GM19328 (cell line): Measurements from ENCODE around the gene SWSAP1.
"Not testable (repeated sequence)": the region's sequence is repeated elsewhere in the genome, so short reads cannot be mapped to it uniquely, and the experiment has no call there.

ENCODE experiments used
- ATAC-seq: cut with Tn5 transposase; IDR thresholded peaks from one replicate; pipeline ENCODE4 v1.9.1; 2021; ENCODE audit warnings: mild to moderate bottlenecking, moderate library complexity; ENCODE audit not compliant: unreplicated experiment

The SWSAP1 gene, protein sequence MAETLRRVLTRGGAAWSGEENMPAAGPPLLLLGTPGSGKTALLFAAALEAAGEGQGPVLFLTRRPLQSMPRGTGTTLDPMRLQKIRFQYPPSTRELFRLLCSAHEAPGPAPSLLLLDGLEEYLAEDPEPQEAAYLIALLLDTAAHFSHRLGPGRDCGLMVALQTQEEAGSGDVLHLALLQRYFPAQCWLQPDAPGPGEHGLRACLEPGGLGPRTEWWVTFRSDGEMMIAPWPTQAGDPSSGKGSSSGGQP

DNA sequence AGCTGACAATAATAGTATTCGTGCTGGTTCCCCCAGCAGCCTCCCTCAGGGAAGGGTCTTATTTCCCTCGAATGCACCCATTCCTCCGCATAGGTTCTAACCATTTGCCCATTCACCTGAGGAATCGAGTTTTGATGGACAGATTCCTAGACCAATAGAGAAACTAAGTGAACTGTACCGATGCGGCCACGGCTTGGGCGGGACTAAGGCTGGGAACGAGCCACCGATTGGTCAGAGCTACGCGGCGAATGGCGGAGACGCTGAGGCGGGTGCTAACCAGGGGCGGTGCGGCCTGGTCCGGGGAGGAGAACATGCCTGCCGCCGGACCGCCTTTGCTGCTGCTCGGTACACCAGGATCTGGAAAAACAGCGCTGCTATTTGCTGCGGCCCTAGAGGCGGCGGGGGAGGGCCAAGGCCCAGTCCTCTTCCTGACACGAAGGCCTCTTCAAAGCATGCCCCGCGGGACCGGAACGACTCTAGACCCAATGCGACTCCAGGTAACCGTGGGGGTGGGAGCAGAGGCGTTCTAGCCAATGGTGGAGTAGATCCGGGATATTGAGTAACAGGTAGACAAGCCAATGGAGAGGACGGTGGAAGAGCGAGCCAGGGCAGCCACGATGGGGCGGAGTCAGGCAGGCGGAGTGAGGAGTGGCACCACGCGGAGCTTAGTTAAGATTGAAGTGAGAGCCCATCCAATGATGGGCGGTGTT is at the start of gene SWSAP1:
TSS of gene SWSAP1 (plus strand) at position 234 of the 710 bp plus-strand sequence. CDS start at position 249, 15 bp downstream.
- peak; percentile 82 for ATAC-seq

DNA sequence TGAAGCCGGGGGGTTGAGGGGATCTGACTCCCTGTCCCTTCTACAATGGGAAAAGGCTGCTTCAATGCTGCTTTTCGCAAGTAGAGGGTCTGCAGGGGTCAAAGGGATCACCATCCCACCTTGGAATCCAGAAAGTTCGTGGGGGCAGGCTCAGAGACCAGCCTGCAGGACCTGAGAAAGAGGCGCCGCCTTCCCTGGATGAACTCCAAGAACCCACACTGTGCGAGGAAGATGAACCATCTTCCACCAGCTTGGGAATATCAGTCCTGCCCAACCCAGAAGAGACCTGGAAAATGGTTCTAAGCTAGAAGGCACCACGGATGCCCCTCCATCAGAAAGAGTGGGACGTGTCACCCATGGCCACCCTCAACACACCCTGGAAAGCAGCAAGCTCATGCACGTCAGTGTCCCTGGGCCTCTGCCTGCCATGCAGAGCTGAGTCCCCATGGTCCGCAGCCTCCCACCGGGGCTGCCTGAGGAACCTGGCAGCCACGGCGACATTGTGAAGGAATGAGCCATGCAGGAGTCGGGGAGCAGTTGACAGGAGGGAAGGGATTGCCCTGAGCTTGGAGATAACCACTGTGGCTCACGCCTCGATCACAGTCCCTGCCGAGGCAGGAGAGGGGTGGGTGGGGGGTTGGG is 49.6 kb upstream of the SWSAP1 start:
- no peak for ATAC-seq

DNA sequence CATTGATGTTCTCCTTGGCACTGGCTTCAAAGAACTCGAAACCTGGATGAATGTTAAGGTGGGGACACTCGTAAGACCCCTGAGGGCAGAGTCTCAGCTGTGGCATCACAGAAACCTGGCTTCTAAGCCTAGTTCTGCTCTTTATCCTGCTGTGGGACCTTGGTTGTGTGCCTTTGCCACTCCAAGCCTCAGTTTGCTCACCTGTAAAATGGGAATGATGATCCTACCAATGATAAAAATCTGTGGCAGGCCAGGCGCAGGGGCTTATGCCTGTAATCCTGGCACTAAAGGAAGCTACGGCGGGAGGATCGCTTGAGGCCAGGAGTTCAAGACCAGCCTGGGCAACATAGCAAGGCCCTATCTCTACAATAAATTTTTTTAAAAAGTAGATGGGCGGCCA is 48.9 kb upstream of the SWSAP1 start:
- no peak for ATAC-seq

GRCh38 chr19:11330127-11330526 is 44.3 kb upstream of the SWSAP1 start:
- ATAC-seq, result no peak

DNA sequence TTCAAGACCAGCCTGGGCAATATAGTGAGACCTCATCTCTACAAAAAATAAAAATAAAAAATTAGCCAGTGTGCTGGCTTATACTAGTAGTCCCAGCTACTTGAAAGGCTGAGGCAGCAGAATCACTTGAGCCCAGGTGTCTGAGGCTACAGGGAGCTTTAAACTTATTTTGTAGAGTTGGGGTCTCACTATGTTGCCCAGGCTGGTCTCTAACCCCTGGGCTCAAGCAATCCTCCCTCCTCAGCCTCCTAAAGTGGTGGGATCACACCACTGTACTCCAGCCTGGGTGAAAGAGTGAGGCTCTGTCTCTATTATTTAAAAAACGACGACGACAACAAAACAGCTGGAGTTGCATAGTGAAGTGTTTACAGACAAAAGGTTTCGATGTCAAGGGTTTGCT is 43.0 kb upstream of the SWSAP1 start:
- ATAC-seq, result no peak

DNA sequence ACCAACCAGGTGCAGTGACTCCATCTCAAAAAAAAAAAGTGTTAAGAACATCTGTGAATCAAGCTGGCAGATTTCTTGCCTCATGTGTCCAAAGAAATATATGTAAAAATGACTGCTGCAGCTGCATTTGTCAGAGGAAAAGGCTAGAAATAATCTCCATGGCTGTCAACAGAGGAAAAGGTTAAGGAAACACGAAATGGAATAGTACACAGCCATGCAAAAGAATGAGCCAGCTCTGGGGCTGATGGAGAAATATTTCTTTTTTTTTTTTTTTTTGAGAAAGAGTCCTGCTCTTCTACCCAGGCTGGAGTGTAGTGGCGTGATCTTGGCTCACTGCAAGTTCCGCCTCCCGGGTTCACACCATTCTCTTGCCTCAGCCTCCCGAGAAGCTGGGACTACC is 41.6 kb upstream of the SWSAP1 start:
- ATAC-seq, result no peak

- not testable (repeated sequence) for ATAC-seq
Measured at GRCh38 chr19:11333838-11334237, 40.6 kb upstream of the SWSAP1 start.

DNA sequence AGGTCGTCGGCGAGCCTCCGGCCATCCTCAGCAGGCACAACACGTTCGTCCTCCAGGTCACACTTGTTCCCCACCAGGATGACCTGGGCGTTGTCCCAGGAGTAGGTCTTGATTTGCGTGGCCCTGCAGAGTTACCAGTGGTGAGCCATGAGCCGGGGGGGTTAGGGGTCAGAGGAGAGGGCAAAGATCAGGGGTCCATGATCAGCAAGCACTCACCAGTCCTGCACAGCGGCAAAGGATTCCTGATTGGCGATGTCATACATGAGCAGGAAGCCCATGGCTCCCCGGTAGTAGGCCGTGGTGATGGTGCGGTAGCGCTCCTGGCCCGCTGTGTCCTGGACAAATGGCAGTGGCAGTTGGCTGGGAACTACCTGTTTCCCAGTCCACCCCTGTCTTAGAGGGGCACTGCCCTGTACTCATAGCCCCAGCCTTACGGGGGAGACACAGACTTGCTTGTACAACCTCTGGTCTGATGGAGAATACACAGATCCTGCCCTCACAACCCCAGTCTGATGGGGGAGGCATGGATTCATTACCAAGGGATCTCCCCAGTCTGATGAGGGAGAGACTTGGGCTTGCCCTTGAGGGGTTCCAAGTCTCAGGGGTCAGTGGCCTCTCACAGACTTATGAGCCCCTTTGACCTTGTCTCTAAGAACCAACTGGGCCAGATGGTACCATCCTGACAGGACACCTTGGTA is 38.9 kb upstream of the SWSAP1 start:
- no peak for ATAC-seq

DNA sequence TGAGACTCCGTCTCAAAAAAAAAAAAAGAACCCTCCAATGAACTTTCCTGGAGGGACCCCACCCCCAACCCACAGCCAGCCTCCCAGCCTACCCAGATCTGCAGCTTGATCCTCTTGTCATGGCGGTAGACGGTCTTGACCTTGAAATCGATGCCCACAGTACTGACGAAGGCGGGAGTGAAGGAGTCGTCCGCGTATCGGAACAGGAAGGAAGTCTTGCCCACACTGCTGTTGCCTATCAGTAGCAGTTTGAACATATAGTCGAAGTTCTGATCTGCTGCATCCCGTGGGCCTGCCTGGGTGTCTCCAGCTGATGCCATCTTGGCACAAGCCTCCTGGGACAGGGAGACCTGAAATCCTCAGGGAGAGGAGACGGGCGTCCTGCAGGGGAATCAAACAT is 37.4 kb upstream of the SWSAP1 start:
- ATAC-seq, result no peak

DNA sequence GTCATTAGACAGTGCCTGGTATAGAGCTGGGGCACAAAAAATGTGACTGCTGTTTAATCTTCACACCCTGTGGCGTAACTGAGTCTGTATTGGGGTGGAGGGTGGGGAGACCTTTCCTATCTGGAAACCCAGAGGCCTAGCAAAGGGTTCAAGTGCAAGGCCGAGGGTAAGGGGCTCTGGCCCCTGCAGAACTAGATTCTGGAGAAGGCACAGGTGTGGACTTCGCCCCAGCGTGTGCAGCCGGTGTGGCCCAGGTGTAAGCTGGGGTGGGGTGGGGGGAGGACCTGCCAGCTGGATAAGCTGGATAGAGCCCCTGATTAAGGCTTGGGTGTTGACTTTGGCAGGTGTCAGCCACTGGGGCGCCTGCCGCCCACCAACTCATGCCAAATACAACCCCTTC is 36.3 kb upstream of the SWSAP1 start:
- no peak for ATAC-seq

- ATAC-seq, result no peak
Measured at GRCh38 chr19:11338569-11339253, 35.8 kb upstream of the SWSAP1 start.

DNA sequence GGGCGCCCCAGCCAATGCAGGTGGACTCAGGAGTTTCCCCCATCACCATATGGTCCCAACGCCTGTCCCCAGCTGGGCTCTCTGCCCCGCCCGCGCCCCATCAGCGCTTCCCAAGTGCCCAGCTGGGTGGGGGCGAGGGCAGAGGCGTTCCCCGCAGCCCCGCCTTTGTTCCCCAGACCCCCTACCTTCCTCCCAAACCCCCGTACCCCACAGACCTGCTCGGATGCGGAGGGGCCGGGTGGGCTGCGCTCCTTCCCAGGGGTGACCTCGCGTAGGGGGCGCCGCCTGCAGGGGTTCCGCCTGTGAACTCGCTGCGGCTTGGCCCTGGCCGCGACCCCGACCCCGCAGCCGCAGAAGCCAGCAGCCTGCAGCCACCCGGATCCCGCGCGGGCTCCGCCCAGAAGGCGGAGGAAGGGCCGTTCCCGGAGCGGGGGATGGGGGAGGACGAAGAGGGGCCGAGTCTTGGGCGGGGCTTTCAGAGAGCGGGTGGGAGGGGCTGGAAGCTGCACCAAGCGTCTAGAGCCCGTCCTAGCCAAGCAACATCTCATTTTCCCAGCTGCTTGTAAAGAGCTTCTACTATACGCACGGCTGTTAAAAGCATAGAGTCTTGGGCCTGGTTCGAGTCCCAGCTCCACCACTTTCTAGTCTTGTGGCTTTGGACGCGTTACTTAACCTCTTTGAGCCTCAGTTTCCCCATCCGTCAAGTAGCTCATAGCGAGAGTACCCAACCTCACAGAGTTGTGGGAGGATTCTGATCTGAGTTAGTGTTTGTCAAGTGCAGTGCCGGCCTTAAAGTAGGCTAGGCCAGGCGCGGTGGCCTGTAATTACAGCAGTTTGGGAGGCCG is 35.0 kb upstream of the SWSAP1 start, which contains the start of gene RAB3D:
TSS of gene RAB3D (minus strand) at position 404 of the 845 bp plus-strand sequence. CDS start 2,258 bp downstream, outside the sequence.
- ATAC-seq, result peak; percentile 59

DNA sequence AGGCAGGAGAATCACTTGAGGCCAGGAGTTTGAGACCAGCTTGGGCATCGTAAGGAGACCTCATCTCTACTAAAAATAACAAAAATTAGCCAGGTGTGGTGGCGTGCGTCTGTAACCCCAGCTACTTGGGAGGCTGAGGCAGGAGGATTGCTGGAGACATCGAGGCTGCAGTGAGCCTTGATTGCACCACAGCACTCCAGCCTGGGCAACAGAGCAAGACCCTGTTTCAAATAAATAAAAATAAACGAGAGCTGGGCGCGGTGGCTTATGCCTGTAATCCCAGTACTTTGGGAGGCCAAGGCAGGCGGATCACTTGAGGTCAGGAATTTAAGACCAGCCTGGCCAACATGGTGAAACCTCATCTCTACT is 34.4 kb upstream of the SWSAP1 start:
- ATAC-seq, result not testable (repeated sequence)

- no peak for ATAC-seq
Measured at GRCh38 chr19:11342429-11342828, 32.0 kb upstream of the SWSAP1 start.

GRCh38 chr19:11345122-11345803 is 29.2 kb upstream of the SWSAP1 start:
- ATAC-seq, result no peak

GRCh38 chr19:11346104-11346940 is 28.1 kb upstream of the SWSAP1 start, which contains the start of the genes CCDC159 and TMEM205:
TSS of gene CCDC159 (plus strand) at chr19:11346519. CDS start at chr19:11346607, 88 bp downstream.
TSS of gene TMEM205 (minus strand) at chr19:11346268. CDS start at chr19:11345619, 649 bp downstream.
- peak; percentile 91 for ATAC-seq

- ATAC-seq, result no peak
Measured at GRCh38 chr19:11347546-11348039, 26.9 kb upstream of the SWSAP1 start.

- ATAC-seq, result no peak
Measured at GRCh38 chr19:11349171-11349570, 25.3 kb upstream of the SWSAP1 start.
